IMR-90 (cell line): ENCODE results near the gene LGALS14. TPM values are rescaled to one million over a fixed set of nuclear protein-coding genes. Genes with fewer than 3 reads are reported as not detected.

Source experiments
- ATAC-seq: fragments of 200-7000 bp; cut with Tn5 transposase; 2 replicates; pipeline ENCODE4 v1.9.1; 2020; ENCODE audit warnings: low read depth, mild to moderate bottlenecking, moderate library complexity
- BruUV-seq: library from RNA; stranded (reverse); fragments of 400-500 nt; replicated peaks from 2 replicates; lab custom pipeline; 2021; lab: Mats Ljungman, UMichigan
- CTCF ChIA-PET: fragments of 300-600 bp; formaldehyde crosslinking; extraction: SDS; loops from one replicate; lab custom pipeline; 2021; ENCODE audit warnings: antibody characterized with exemption; lab: Yijun Ruan, JAX
- POLR2A ChIA-PET: fragments of 300-600 bp; sonication (Branson Sonifier 250); formaldehyde crosslinking; loops from one replicate; lab custom pipeline; 2022; ENCODE audit warnings: antibody characterized with exemption; ENCODE audit not compliant: unreplicated experiment; lab: Charles Lee
- DNase-seq: peaks from one replicate; pipeline ENCODE4 v3.0.0; 2013
- H2AFZ ChIP-seq: replicated peaks from 2 replicates; pipeline ENCODE3; 2013; ENCODE audit warnings: low read length, mild to moderate bottlenecking; ENCODE audit not compliant: poor library complexity
- H2AK5ac ChIP-seq: 2 replicates; pipeline ENCODE4 v1.6.1; 2013; ENCODE audit warnings: low read depth, low read length, inconsistent platforms
- H2AK9ac ChIP-seq: replicated peaks from 2 replicates; pipeline ENCODE3; 2013; ENCODE audit warnings: mild to moderate bottlenecking, low read depth, low read length, moderate library complexity; ENCODE audit not compliant: poor library complexity
- H2BK120ac ChIP-seq: 2 replicates; pipeline ENCODE4 v1.6.1; 2013; ENCODE audit warnings: low read depth, low read length, inconsistent platforms
- H2BK15ac ChIP-seq: 3 replicates; pipeline ENCODE4 v1.6.1; 2013; ENCODE audit warnings: low read depth, low read length, inconsistent platforms
- H2BK20ac ChIP-seq: 2 replicates; pipeline ENCODE4 v1.6.1; 2013; ENCODE audit warnings: low read depth, mild to moderate bottlenecking, inconsistent platforms, low read length, moderate library complexity
- H2BK5ac ChIP-seq: 2 replicates; pipeline ENCODE4 v1.6.1; 2013; ENCODE audit warnings: mild to moderate bottlenecking, low read depth, low read length, inconsistent platforms; ENCODE audit not compliant: poor library complexity, severe bottlenecking
- H3K14ac ChIP-seq: replicated peaks from 2 replicates; pipeline ENCODE4 v1.6.1; 2013; ENCODE audit warnings: low read depth, low read length, inconsistent platforms
- H3K18ac ChIP-seq: 2 replicates; pipeline ENCODE4 v1.6.1; 2013; ENCODE audit warnings: low read depth, low read length, control low read depth
- H3K23ac ChIP-seq: 2 replicates; pipeline ENCODE4 v1.6.1; 2013; ENCODE audit warnings: low read depth, low read length, inconsistent platforms
- H3K27ac ChIP-seq: 2 replicates; pipeline ENCODE4 v1.5.1; 2013; ENCODE audit warnings: mild to moderate bottlenecking, control low read depth, low read length; ENCODE audit not compliant: insufficient read depth
- H3K27me3 ChIP-seq: 2 replicates; pipeline ENCODE4 v1.6.1; 2013; ENCODE audit warnings: low read length; ENCODE audit not compliant: control insufficient read depth, insufficient read depth
- H3K36me3 ChIP-seq: 2 replicates; pipeline ENCODE4 v1.6.1; 2013; ENCODE audit warnings: low read length, mixed read lengths; ENCODE audit not compliant: control insufficient read depth, insufficient read depth
- H3K4ac ChIP-seq: 2 replicates; pipeline ENCODE4 v1.6.1; 2013; ENCODE audit warnings: low read depth, low read length, inconsistent platforms
- H3K4me1 ChIP-seq: 2 replicates; pipeline ENCODE4 v1.6.1; 2013; ENCODE audit warnings: low read length, mixed read lengths; ENCODE audit not compliant: control insufficient read depth, insufficient read depth
- H3K4me2 ChIP-seq: 2 replicates; pipeline ENCODE4 v1.6.1; 2013; ENCODE audit warnings: low read depth, mild to moderate bottlenecking, control low read depth, low read length, moderate library complexity
- H3K4me3 ChIP-seq: 2 replicates; pipeline ENCODE4 v1.5.1; 2013; ENCODE audit warnings: low read depth, mild to moderate bottlenecking, control low read depth, low read length, moderate library complexity; ENCODE audit not compliant: insufficient read depth
- H3K56ac ChIP-seq: 2 replicates; pipeline ENCODE4 v1.6.1; 2013; ENCODE audit warnings: low read length, inconsistent platforms; ENCODE audit not compliant: insufficient read depth; ENCODE audit errors: extremely low read depth
- H3K79me1 ChIP-seq, 2 experiments: 2 replicates each; pipeline ENCODE4 v1.6.1; 2013; ENCODE audit warnings: low read length in 2 of 2, inconsistent platforms in 1 of 2, low read depth in 1 of 2
- H3K9ac ChIP-seq: 2 replicates; pipeline ENCODE4 v1.6.1; 2013; ENCODE audit warnings: low read depth, low read length, control low read depth
- H3K9me1 ChIP-seq: 2 replicates; pipeline ENCODE4 v1.6.1; 2013; ENCODE audit warnings: low read length, inconsistent platforms; ENCODE audit not compliant: insufficient read depth
- H3K9me3 ChIP-seq: 2 replicates; pipeline ENCODE4 v1.6.1; 2013; ENCODE audit warnings: low read length; ENCODE audit not compliant: control insufficient read depth, insufficient read depth
- H4K20me1 ChIP-seq: 2 replicates; pipeline ENCODE4 v1.6.1; 2013; ENCODE audit warnings: low read length, inconsistent platforms; ENCODE audit not compliant: insufficient read depth
- H4K5ac ChIP-seq: 2 replicates; pipeline ENCODE4 v1.6.1; 2013; ENCODE audit warnings: mild to moderate bottlenecking, low read depth, low read length, control low read depth
- H4K8ac ChIP-seq, 2 experiments: 2 replicates each; pipeline ENCODE4 v1.6.1; 2013; ENCODE audit warnings: low read depth in 2 of 2, low read length in 2 of 2, control low read depth in 1 of 2, inconsistent platforms in 1 of 2
- H4K91ac ChIP-seq: 2 replicates; pipeline ENCODE4 v1.6.1; 2013; ENCODE audit warnings: low read depth, low read length, inconsistent platforms; ENCODE audit not compliant: insufficient read depth
- BHLHE40 ChIP-seq: fragments of 150-350 bp; IDR thresholded peaks from 2 replicates; pipeline ENCODE4 v1.6.1; 2016; ENCODE audit warnings: mild to moderate bottlenecking, low read depth, low read length
- CEBPB ChIP-seq: IDR thresholded peaks from 2 replicates; pipeline ENCODE4 v1.6.1; 2012; ENCODE audit warnings: low read depth, low read length, improper control_type of control experiment
- CHD1 ChIP-seq: IDR thresholded peaks from 2 replicates; pipeline ENCODE4 v1.6.1; 2012; ENCODE audit warnings: low read depth, low read length, improper control_type of control experiment
- CTCF ChIP-seq: conservative IDR thresholded peaks from 2 replicates; pipeline ENCODE4 v1.5.1; 2012; ENCODE audit warnings: mild to moderate bottlenecking, low read depth, low read length, improper control_type of control experiment
- FOS ChIP-seq: fragments of 150-350 bp; IDR thresholded peaks from 2 replicates; pipeline ENCODE4 v1.6.1; 2016; ENCODE audit warnings: low read depth, low read length
- MAZ ChIP-seq: IDR thresholded peaks from 2 replicates; pipeline ENCODE4 v1.6.1; 2012; ENCODE audit warnings: low read depth, mild to moderate bottlenecking, low read length, improper control_type of control experiment, moderate library complexity, borderline replicate concordance
- MXI1 ChIP-seq: IDR thresholded peaks from 2 replicates; pipeline ENCODE4 v1.6.1; 2012; ENCODE audit warnings: low read depth, mild to moderate bottlenecking, low read length, moderate library complexity, borderline replicate concordance
- NFE2L2 ChIP-seq: fragments of 150-350 bp; IDR thresholded peaks from 2 replicates; pipeline ENCODE4 v1.6.1; 2016; ENCODE audit warnings: low read depth, mild to moderate bottlenecking, low read length
- RCOR1 ChIP-seq: IDR thresholded peaks from 2 replicates; pipeline ENCODE4 v1.6.1; 2012; ENCODE audit warnings: mild to moderate bottlenecking, low read length, improper control_type of control experiment; ENCODE audit not compliant: insufficient replicate concordance
- RFX5 ChIP-seq: IDR thresholded peaks from 2 replicates; pipeline ENCODE4 v1.8.0; 2012; ENCODE audit warnings: low read depth, mild to moderate bottlenecking, low read length, moderate library complexity
- SMC3 ChIP-seq: fragments of 150-350 bp; IDR thresholded peaks from 2 replicates; pipeline ENCODE4 v1.6.1; 2016; ENCODE audit warnings: low read depth, mild to moderate bottlenecking, antibody characterized with exemption, low read length, moderate library complexity
- WGBS, 2 experiments: methylation state at CpG; one replicate each; pipeline versions ENCODE4 v1.1.5 to v1.1.7; 2013; ENCODE audit warnings: missing lambda C conversion rate in 2 of 2; ENCODE audit not compliant: insufficient read length in 1 of 2; ENCODE audit errors: extremely low coverage in 2 of 2; 5-methylcytosine and 5-hydroxymethylcytosine counted together
- dilution Hi-C: fragments of 300-500 bp; cut with HindIII; formaldehyde crosslinking; loops from one replicate; pipeline ENCODE4 v1.14.3; 2018; ENCODE audit warnings: low sequenced_read_pairs; ENCODE audit not compliant: unreplicated experiment
- in situ Hi-C: fragments of 300-500 bp; cut with MboI; formaldehyde crosslinking; loops from 3 replicates; pipeline ENCODE4 v1.14.3; 2019; ENCODE audit warnings: low sequenced_read_pairs, inconsistent platforms, mixed read lengths
- intact Hi-C: fragments of 100-400 bp; cut with micrococcal nuclease; formaldehyde crosslinking; loops from 2 replicates; pipeline ENCODE4 v1.10.0; 2022
- polyA plus RNA-seq, 3 experiments: library from polyadenylated mRNA; depleted of rRNA; stranded (reverse); fragments of >200 nt; gene quantifications; 2 replicates each; pipeline ENCODE4 v1.2.3, GENCODE V29; 2012; ENCODE audit warnings: low replicate concordance in 1 of 3
- total RNA-seq: library from RNA; depleted of rRNA; stranded (reverse); fragments of >200 nt; gene quantifications from 2 replicates; pipeline ENCODE4 v1.2.3, GENCODE V29; 2012
- TF ChIP-seq, protein P1 (sequence below): fragments of 150-350 bp; IDR thresholded peaks from 2 replicates; pipeline ENCODE4 v1.6.1; 2017; ENCODE audit warnings: mild to moderate bottlenecking, antibody characterized with exemption, low read length, low read depth
- TF ChIP-seq, protein P2 (sequence below): fragments of 150-350 bp; IDR thresholded peaks from 2 replicates; pipeline ENCODE4 v1.6.1; 2016; ENCODE audit warnings: low read depth, mild to moderate bottlenecking, low read length, moderate library complexity, borderline replicate concordance

LGALS14 gene
- total and polyA plus RNA-seq, 2 of the 4 experiments (the other 2 are of a cell fraction): not detected

DNA sequence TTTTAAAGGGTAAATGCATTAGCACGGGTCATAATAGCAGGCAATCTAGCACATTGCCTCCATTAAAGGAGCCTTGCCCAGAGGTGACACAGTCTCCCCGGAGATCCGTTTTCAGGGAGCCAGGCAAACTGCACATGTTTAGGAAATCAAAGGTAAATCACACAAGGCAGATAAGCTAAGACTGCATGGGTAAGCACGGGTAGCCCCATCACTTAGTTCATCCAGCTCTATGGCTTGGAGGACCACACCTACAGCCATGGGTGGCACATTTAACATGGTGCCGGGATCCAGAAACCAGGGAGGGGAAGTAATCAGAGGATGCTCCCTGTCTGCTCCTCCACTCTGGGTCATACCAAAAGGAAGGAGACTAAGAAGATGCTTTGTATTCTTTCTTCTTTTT lies 31.8 kb upstream of the LGALS14 start:
- no peak overlapping the region for H2BK120ac ChIP-seq
- TF ChIP-seq CTCF (no peak), CEBPB (no peak), MAZ (no peak), CHD1 (no peak), NFE2L2 (no peak), BHLHE40 (no peak), RCOR1 (no peak), SMC3 (no peak), MXI1 (no peak), FOS (no peak), RFX5 (no peak)
- TF ChIP-seq, protein P1, sequence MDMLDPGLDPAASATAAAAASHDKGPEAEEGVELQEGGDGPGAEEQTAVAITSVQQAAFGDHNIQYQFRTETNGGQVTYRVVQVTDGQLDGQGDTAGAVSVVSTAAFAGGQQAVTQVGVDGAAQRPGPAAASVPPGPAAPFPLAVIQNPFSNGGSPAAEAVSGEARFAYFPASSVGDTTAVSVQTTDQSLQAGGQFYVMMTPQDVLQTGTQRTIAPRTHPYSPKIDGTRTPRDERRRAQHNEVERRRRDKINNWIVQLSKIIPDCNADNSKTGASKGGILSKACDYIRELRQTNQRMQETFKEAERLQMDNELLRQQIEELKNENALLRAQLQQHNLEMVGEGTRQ: no peak
- TF ChIP-seq, protein P2, sequence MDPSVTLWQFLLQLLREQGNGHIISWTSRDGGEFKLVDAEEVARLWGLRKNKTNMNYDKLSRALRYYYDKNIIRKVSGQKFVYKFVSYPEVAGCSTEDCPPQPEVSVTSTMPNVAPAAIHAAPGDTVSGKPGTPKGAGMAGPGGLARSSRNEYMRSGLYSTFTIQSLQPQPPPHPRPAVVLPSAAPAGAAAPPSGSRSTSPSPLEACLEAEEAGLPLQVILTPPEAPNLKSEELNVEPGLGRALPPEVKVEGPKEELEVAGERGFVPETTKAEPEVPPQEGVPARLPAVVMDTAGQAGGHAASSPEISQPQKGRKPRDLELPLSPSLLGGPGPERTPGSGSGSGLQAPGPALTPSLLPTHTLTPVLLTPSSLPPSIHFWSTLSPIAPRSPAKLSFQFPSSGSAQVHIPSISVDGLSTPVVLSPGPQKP: no peak
- no peaks in the 10 kb centered on the region for H4K20me1 ChIP-seq
- H3K56ac ChIP-seq: no peak overlapping the region
- no peak overlapping the region for H3K18ac ChIP-seq
- H2AK5ac ChIP-seq: no peak overlapping the region
- no peak overlapping the region for H3K27ac ChIP-seq
- no peak overlapping the region for H2BK20ac ChIP-seq
- BruUV-seq: no TSS peak
- no peak overlapping the region for H3K9ac ChIP-seq
- no peak overlapping the region for H4K5ac ChIP-seq
- H2AFZ ChIP-seq: no peak overlapping the region
- H3K4ac ChIP-seq: no peak overlapping the region
- CTCF ChIA-PET: no interaction called here
- POLR2A ChIA-PET: no interaction called here
- no peaks in the 10 kb centered on the region for H3K36me3 ChIP-seq
- no peak overlapping the region for H3K23ac ChIP-seq
- H3K4me1 ChIP-seq: no peaks in the 10 kb centered on the region
- H4K8ac ChIP-seq: no peak overlapping the region
- H2BK5ac ChIP-seq: no peak overlapping the region
- no peak overlapping the region for H2AK9ac ChIP-seq
- H3K9me1 ChIP-seq: no peaks in the 10 kb centered on the region
- H4K91ac ChIP-seq: no peak overlapping the region
- no peaks in the 10 kb centered on the region for H3K79me1 ChIP-seq
- H3K9me3 ChIP-seq: no peaks in the 10 kb centered on the region
- 0 out of 2 replicates have a peak, but pooled peaks cover 1% of the 10 kb centered on the region for H3K27me3 ChIP-seq
- in situ Hi-C loops: loop anchor here (10.0 kb wide), 1 partner anchor 118 kb away; no protein-coding TSS in a partner anchor
- H3K4me3 ChIP-seq: no peak overlapping the region
- ATAC-seq: no peak
- intact Hi-C loops: loop anchor here (1.0 to 5.0 kb wide), 3 partner anchors 121 to 232 kb away; partner anchors contain the start of gene DLL3
- dilution Hi-C loops: no loop called here
- H3K4me2 ChIP-seq: no peak overlapping the region
- DNase-seq: no peak
- no CpG with 5 or more reads among the region's 5 CpGs for WGBS, 2 experiments
- no peak overlapping the region for H2BK15ac ChIP-seq
- H3K14ac ChIP-seq: no peak overlapping the region
